NCI-H2171 (cell line): ENCODE measurements around the gene PHC2.

ENCODE experiments used
- DNase-seq: peaks from one replicate; lab custom pipeline; 2025; lab: John Stamatoyannopoulos, UW

PHC2 gene

DNA sequence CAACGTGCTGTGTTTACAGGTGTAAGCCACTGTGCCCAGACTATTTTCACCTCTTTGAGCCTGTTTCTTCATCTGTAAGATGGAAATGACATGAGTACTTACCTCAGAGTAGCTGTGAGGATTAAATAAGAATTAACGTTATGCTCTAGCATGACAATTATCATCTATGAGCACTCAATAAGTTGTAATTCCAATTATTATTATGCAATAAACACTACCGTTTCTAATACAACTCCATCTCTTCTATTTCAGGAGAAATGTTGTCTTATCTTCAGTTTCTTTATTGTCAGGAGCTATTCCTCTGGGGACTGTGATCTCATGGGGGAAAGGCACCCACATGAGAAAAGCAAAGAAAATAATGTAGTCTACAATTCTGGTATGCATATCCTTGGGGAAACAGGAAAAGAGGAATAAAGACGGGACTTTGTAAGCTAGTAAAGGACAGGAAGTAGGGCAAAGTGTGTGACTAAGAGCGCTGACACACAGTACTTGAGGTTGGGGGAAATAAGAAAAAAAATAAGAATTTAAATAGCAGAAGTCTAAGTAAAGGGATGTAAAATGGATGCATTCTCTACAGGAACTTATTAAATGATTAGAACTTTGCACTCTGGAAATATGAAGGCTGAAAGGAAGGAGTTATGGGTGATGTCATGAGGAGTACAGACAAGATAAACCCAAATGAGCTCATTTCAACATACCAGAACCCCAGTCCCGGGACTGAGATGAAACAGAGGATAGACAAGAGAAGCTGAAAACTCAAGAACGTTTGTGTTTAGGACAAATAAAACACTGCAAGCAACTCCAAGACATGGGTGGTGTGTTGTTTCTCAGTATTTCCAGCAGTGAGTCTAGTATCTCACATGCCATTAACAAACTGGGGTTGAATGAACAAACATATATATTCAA is 9.8 kb downstream of the PHC2 start:
- no peak for DNase-seq

DNA sequence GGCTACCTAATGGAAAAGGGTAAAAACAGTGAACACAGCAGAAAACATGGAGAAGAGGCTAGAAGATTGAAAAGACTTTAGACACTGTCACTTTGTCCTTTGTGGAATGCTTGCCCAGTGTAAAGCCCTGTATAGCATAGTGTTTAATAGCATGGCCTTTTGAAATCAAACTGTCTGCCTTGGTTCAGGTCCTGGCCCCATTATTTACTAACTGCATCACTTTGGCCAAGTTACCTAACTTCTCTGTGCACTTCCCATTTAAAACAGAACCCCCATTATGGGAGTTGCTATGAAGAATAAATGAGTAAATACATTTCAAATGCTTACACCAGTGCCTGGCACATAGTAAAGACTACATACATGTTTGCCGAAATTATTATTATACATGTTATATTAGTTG is 12.1 kb downstream of the PHC2 start:
- DNase-seq, result no peak

DNA sequence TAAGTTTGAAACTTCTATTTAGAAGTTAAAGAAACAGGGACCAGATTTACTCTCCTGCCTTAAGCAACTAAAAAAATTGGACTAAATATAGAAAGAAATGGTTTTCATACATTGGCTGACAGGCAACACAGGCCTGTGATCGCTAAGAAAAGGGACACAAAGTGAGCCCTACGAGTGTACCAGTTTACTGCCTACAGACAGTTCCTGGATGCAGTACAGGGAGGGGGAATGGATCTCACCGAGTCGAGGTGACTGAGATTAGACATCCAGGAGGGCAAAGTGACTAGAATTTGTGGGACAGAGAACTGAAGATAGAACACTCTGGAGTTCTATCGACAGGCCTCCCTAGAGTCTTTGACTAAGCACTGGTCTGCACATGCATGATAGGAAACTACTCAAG is 16.0 kb downstream of the PHC2 start:
- no peak for DNase-seq

DNA sequence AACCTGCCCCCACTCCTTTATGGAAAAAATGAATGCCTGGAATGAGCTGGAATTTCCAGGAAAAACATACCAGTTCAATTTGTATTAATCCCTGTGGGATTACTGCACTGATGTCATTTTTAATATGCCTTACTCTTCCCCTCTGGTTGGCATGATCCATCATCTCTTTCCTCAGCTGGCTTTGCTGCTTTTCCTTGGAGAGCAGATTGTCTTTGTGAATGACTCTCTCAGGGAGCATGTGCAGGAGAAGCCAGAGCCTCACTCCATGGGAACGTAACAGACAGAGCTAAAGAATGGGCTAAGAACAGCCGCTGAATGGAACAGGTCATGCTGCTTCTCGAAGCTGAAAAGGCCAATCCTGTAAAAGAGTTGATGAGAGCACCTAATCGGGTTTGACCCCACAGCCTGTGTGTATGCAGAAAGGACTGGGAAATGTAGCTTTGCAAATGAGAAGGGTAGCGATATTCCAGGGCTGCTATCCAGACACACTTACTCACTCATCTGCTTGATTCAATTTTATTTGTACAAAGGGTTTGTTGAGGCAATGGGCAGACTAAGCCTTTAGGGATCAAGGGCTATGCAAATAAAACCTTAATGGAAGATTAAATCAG is 20.7 kb downstream of the PHC2 start:
- DNase-seq, result no peak

DNA sequence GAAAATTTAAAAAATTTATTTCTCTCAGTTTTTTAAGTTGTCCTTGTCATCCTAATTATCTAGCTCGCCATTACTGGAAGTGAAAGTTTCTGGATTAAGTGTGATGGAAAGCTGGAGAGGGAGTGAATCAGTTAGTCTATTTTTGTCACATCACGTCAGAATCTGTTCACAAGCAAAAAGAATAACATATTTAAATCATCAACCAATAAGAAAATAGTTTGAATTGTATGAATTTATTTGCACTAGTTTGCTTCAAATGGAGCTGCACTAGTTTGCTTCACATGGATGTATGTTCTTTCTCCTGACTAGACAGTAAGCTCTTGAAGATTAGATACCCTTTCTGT is 22.8 kb downstream of the PHC2 start:
- no peak for DNase-seq

DNA sequence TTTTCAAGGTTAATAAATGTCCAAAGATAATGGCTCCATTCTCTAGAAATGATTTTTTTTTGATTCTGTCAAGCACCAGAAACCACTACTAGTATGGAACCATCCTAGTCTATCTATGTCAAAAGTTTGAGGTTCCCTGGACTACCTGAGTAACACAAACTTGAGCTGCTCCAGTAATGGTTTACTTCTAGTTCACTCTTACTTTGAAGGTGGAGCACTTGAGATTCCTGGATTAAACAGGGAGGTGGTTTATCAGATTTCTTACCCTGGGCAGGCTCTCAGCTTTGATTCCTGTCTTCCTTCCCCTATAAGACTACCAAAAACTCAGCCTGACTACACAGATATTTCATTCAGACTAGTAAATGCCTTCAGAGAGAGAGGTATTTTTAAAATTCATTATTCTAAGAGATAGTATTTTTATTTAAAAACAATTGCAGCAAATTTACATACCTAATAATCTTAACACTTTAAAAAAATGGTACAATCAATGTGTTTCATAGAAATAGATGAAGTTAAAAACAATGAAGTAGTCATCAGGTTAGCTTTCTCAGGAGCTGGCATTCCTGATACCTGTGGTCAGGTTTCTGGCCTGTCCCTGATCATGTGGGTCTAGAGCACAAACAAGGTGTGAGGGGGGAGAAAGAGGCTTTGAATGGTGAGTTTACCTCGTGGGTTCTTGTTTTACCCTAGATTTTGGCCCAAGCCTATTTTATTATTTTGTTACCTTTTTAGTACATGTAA is 23.4 kb downstream of the PHC2 start:
- no peak for DNase-seq

DNA sequence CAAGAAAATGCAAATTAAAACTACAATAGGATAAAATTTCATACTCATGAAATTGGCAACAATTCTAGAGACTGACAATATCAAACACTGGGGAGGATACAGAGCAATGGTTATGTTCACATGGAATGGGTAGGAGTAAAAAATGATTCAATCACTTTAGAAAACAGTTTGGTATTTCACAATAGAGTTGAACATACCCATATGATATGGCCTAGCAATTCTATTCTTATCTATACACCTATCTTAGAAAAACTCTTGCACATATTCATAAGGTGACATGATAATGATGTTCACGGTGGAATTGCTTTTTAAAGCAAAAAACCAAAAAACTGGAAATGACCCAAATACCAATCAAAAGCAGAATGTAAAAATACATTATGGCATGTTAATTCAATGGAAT is 28.7 kb downstream of the PHC2 start:
- no peak for DNase-seq

DNA sequence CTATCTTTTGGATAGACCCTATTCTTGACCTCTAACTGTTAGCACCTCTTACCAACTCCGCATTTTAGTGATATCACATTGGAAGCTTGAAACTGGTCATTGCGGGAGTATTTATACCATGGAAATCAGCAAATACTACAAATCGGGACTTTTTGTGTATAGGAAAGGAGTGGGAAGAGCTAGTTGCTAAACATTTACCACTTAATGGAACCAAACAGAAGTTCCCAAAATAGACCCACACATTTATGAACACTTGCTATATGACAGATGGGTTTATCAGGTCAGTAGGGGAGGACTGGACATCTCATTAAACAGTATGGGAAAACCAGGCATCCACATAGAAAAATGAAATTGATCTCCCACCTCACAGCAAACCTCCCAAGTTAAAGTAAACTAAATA is 29.4 kb downstream of the PHC2 start:
- DNase-seq, result no peak

DNA sequence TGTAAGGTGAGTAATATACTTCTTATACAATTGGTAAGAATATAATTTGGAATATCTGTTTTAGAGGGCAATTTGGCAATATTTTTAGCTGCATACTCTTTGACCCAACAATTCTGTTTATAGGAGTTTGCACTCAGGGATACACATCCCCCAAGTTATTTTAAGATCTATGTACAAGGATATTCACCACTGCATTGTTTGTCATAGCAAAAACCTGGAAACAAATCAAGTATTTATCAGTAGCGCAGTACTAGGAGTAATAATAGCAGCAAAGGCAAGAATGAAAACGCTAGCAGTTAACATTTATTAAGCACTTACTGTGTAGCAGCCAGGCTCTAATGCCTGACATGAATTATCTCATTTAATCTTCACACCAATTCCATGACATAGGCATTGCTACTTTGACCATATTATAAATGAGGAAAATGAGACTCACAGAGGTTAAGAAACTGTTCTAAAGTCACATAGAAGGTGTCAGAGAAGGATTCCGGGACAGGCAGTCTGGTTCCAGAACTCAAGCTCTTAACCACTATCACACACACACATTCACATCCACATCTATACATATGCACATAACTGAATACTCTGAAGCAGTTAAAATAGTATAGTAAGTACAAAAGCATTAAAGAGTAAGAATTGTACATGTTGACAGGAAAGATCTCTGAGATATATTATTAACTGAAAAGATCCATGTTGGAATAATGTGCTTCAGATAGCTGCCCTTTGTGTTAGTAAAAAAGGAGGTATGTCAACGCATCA is 30.6 kb downstream of the PHC2 start:
- no peak for DNase-seq

DNA sequence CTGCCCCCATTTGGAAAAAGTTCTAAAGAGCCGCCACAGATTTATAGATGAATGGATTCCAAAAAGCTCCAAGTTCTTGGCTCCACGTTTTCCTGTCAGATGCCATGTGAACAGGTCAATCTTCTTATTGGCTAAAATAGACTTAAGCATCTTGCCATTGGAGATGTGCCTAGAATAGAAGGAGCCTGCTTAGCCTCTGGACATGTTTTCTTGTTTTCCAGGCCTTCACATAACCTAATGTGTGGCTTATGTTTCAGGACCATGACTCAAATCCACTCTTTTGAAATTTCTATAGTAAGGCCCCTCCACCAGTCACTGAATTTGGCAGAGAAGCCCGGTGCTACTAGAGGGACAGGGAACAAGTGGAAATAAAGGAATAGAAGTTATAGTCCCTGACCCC is 31.5 kb downstream of the PHC2 start:
- no peak for DNase-seq

DNA sequence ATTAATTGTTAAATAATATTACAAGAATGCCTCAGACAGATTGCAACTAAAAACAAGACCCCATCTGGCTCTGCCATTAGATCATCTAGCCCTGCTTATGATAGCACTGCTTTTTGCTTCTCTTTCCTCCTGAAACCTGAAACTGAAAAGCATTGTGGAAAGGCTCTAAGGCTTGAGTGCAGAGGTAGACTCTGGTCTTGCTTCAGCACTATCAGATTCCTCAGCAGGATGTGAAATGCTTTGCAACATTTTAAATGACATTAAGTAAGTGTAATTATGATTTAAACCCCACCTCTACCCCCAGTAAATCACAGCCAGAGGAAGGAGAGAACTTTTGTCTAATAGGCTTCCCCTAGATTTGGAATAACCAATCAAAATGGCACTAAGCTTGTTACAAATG is 32.9 kb downstream of the PHC2 start:
- DNase-seq, result no peak

DNA sequence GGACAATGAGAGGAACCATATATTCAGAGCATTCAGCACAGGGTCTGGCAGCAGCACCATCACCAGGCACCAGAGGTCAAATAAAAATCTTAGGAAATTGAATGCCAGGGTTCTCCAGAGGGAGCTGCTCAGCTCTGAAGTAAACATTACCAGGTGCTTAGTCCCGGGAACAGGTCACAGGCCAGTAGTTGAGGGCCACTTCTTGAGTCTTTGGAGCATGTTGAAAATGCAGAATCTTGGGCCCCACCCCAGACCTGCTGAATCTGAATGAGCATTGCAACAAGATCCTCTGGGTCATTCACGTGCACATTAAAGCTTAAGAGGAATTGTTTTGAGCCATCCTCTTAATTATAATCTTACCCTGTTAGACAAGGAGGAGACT is 33.8 kb downstream of the PHC2 start:
- no peak for DNase-seq

DNA sequence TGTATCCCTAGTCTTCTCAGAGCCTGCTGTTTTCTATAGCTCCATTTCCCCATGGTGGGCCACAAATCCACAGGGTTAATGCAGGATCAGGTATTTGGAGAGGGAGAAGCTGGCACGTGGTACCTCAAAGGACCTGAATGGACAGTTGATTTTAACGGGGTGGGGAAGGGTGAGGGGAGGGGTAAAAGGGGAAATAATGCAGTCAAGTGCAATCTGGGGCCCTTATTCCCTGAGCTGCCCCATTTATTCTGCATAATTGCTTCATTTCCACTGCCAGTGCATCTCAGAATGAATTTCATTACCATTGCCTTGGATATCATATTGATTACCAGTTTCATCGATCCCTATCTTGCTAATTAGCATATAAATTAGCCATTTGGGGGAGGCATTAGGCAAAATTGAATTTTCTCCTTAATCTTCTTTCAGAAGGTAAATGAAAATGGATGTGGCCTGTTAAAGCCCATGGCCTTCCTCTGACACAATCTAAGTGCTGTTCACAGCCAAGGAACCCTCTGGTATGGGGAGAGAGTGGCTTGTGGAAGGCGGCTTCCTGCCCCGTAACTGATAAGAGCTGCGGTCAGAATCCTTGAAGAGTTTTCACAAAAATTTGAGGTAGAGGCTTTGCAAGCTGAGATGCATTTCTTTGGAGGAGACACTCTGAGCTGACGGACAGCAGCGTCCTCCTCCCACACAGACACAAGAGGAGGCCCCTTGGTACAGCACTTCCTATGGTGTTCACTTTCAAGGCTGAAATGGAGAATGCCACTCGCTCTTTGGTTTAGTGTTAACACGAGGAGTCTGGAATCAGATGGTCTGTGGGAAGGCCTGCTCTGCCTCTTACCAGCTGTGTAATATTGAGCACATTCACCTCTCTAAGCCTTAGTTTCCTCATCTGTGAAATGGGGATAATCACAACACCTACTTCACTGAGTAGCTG is 34.4 kb downstream of the PHC2 start:
- no peak for DNase-seq

DNA sequence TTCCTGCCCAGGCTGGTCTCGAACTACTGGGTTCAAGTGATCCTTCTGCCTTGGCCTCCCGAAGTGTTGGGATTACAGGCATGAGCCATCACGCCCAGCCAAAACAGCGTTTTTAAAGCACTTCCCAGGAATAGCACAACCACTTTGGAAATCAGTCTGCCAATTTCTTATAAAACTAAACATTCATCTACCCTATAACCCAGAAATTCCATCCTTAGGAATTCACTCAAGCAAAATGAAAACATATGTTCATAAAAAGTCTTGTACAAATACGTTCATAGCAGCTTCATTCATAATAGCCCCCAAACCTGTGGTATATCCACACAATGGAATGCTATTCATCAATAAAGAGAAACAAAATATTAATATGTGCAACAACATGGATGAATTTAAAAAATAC is 36.1 kb downstream of the PHC2 start:
- DNase-seq, result no peak

DNA sequence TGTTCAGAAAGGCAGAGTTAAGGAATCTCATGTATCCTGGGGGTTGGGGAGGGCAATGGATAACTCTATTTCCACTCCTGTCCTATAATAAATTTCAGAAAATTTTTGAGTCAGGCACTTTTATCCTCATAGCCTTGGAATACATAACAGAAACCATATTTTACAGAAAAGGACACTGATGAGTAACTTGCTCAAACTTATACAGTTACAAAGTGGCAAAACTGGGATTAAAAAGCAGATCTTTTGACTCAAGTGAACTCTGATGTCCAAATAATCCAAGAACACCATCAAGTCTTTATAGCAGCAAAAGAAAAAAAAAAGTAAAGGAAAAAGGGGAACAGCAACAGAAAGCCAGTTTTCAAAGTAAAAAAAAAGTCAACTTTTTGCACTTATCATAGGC is 36.9 kb downstream of the PHC2 start:
- DNase-seq, result no peak

DNA sequence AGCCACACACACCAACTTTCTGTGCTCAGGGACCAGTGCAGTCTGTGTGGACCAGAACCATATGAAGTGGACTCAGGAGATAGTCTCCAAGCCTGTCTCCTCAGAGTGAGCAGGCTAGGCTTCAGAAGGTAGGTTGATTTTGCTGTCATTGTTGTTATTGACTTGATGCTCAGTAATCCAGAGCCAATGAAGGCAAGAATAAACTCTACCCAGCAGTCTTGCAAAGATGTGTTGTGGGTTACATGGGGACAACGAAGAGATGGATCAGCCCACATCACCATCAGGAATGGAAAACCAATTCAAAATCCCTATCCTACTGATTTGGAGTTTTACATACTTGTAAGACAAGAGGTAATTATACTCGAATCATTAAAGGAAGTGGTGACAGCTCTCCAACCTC is 37.4 kb downstream of the PHC2 start:
- DNase-seq, result no peak

DNA sequence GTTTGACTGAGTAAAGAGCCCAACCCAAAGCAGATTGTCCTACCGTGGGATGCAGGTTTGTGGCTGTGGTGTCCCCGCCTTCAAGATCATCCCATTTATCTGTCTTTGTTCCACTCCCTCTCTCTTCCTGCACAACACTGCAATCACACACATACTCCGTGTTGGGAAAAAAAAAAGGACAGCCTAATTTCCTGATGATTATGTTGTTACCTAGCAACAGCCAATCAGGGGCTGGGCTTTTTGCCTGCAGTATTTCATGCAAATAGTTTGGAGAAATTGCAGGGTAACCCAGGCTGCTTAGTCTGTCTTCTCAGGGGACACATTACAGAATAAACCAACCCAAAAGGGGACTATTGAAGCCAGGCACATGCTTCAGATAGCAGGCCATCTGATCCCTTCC is 38.3 kb downstream of the PHC2 start:
- no peak for DNase-seq

DNA sequence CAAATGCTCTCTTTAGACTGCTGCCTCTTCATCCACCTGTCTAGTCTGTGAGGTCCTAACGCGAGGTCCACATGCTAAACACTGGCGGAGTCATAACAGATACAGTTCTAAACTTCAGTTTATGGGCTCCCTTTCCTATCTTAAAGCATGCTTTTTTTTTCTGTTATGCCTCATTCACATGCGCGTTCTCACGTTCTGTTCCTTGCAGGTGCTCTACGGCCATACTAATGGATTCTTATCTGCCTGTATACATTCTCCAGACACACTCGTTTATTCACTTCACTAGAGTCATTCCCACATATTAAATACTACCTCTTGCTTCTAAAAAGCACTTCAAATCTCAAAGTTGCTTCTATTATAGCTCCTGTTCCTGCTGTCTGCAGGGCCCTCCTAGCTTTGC is 38.7 kb downstream of the PHC2 start:
- no peak for DNase-seq

DNA sequence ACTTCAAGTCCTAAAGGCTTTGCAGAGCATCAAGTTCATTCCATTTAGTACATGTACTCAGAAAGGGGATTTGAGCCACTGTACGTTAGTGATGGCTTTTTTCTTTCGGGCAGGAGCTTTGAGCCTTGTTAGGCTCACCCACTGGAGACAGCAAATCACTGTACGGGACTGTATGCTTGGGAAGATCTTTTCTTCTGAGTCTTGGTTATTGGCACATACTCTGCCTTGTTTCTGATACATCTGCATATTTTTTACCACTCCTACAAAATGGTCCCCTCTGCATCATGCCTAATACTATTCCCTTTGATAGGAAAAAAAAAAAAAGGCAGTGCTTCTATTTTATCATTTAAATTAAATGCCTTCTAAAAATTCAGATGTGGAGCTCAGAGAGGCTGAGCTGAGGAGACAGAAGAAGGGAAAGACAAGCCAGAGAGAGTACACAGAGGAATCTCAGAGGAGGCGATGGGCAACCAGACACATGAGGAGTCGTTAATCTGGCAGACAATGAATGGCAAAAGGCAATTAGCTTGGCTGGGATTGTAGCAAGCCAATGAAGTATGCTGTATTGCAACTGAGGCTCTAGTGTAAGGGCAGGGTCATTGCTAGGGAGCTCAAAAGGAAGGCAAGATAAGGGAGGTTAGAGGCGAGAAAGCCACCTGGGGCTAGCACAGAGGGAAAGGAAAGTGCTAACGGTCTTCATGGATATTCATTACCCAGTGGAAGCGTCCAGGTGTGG is 39.4 kb downstream of the PHC2 start:
- DNase-seq, result no peak

DNA sequence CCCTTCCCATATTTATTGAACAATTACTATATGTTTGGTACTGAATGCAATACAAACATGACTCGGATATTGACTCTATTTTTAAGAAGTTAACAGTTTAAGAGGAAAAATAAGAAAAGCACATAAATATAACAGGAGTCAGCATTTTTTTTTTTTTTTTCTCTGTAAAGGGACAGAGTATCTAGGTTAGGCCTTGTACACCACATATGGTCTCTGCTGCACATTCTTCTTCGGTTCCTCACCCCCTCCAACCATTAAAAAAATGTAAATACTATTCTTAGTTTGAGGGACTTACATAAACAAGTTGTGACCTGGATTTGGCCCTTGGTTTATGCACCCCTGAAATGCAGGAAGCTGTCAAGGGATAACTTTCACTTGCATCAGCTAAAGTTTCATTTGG is 40.4 kb downstream of the PHC2 start:
- DNase-seq, result no peak
